B cell (primary cell): ENCODE measurements around the gene EGLN1. TPM values are rescaled to one million over a fixed set of nuclear protein-coding genes. Genes with fewer than 3 reads are reported as not detected.
"Not testable (repeated sequence)": the region's sequence is repeated elsewhere in the genome, so short reads cannot be mapped to it uniquely, and the experiment has no call there.

Experiments
- ATAC-seq: fragments of 200-7000 bp; cut with Tn5 transposase; one replicate; pipeline ENCODE4 v1.10.0; 2021; ENCODE audit warnings: low read depth, mild to moderate bottlenecking, moderate number of reproducible peaks, moderate library complexity
- CTCF ChIA-PET: fragments of 350-600 bp; sonication (Branson Sonifier 250); formaldehyde crosslinking; loops from one replicate; lab custom pipeline; 2021; ENCODE audit warnings: antibody characterized with exemption, inconsistent platforms; lab: Charles Lee
- POLR2A ChIA-PET: fragments of 350-600 bp; sonication (Branson Sonifier 250); formaldehyde crosslinking; loops from one replicate; lab custom pipeline; 2021; ENCODE audit warnings: antibody characterized with exemption; lab: Charles Lee
- DNase-seq: peaks from one replicate; pipeline ENCODE4 v3.0.0; 2013
- H2AFZ ChIP-seq: 2 replicates; pipeline ENCODE4 v1.6.1; 2012; ENCODE audit warnings: mild to moderate bottlenecking, low read depth, low read length; ENCODE audit not compliant: insufficient read depth, poor library complexity, severe bottlenecking
- H3K27ac ChIP-seq, 2 donors: 1 replicate in 1 of 2; 2 replicates in 1 of 2; pipeline ENCODE4 v1.5.1; 2012 to 2013; ENCODE audit warnings: low read length in 2 of 2, mild to moderate bottlenecking in 2 of 2, moderate library complexity in 1 of 2
- H3K27me3 ChIP-seq, 4 experiments: fragments of 200-600 bp in 1 of 4; sonication (generic) in 1 of 4; replicated peaks in 1 of 4; 1 replicate in 2 of 4; 2 replicates in 2 of 4; pipeline versions ENCODE4 v1.6.1 to v1.7.0; 2013 to 2016; ENCODE audit warnings: low read length in 3 of 4, mild to moderate bottlenecking in 2 of 4, mixed read lengths in 1 of 4, moderate library complexity in 1 of 4; ENCODE audit not compliant: insufficient read depth in 4 of 4, control insufficient read depth in 3 of 4; ENCODE audit errors: control extremely low read depth in 1 of 4
- H3K36me3 ChIP-seq, 2 experiments: replicated peaks in 1 of 2; 1 replicate in 1 of 2; 2 replicates in 1 of 2; pipeline versions ENCODE4 v1.6.1 to v1.7.1; 2013; ENCODE audit warnings: low read length in 1 of 2; ENCODE audit not compliant: insufficient read depth in 2 of 2, control insufficient read depth in 1 of 2; ENCODE audit errors: control extremely low read depth in 1 of 2, extremely low read depth in 1 of 2
- H3K4me1 ChIP-seq, 2 donors: fragments of 200-600 bp in 1 of 2; sonication (generic) in 1 of 2; 1 replicate in 1 of 2; 2 replicates in 1 of 2; pipeline versions ENCODE4 v1.5.1 to v1.6.1; 2013 to 2017; ENCODE audit warnings: low read length in 2 of 2; ENCODE audit not compliant: control insufficient read depth in 2 of 2, insufficient read depth in 2 of 2
- H3K4me2 ChIP-seq: replicated peaks from 2 replicates; pipeline ENCODE3; 2012; ENCODE audit warnings: mild to moderate bottlenecking, low read depth, low read length; ENCODE audit not compliant: poor library complexity, severe bottlenecking
- H3K4me3 ChIP-seq, 5 experiments: fragments of 200-600 bp in 1 of 5; sonication (generic) in 1 of 5; 1 replicate in 3 of 5; 2 replicates in 2 of 5; pipeline versions ENCODE4 v1.5.1 to v1.7.0; 2011 to 2016; ENCODE audit warnings: low read length in 4 of 5, mild to moderate bottlenecking in 4 of 5, low read depth in 2 of 5, control low read depth in 1 of 5, moderate library complexity in 1 of 5; ENCODE audit not compliant: insufficient read depth in 1 of 5; ENCODE audit errors: control extremely low read depth in 1 of 5, extremely low read depth in 1 of 5
- H3K79me2 ChIP-seq: fragments of 200-600 bp; sonication (generic); one replicate; pipeline ENCODE4 v1.6.0; 2016; ENCODE audit warnings: low read length; ENCODE audit not compliant: control insufficient read depth, insufficient read depth
- H3K9ac ChIP-seq: fragments of 200-600 bp; sonication (generic); 2 replicates; pipeline ENCODE4 v1.6.1; 2017; ENCODE audit warnings: mild to moderate bottlenecking, low read length, moderate library complexity
- H3K9me3 ChIP-seq, 3 donors: one replicate each; pipeline versions ENCODE4 v1.6.1 to v1.7.1; 2013; ENCODE audit warnings: low read length in 2 of 3; ENCODE audit not compliant: control insufficient read depth in 2 of 3, insufficient read depth in 1 of 3; ENCODE audit errors: control extremely low read depth in 1 of 3
- H4K20me1 ChIP-seq: 2 replicates; pipeline ENCODE4 v1.6.0; 2012; ENCODE audit warnings: mild to moderate bottlenecking, low read length; ENCODE audit not compliant: insufficient read depth, control insufficient read depth, poor library complexity, severe bottlenecking
- H3K27ac Mint-ChIP-seq: one replicate; pipeline ENCODE4 v1.8.0; 2021; ENCODE audit warnings: mixed read lengths
- H3K27me3 Mint-ChIP-seq: one replicate; pipeline ENCODE4 v1.8.0; 2021; ENCODE audit warnings: mixed read lengths
- H3K4me1 Mint-ChIP-seq: one replicate; pipeline ENCODE4 v1.8.0; 2021; ENCODE audit warnings: mixed read lengths
- H3K4me3 Mint-ChIP-seq: one replicate; pipeline ENCODE4 v1.8.0; 2021; ENCODE audit warnings: mixed read lengths
- H3K9me3 Mint-ChIP-seq: one replicate; pipeline ENCODE4 v1.8.0; 2022; ENCODE audit warnings: mixed read lengths; ENCODE audit not compliant: insufficient read depth
- WGBS: methylation state at CpG from one replicate; pipeline ENCODE4 v1.1.5; 2013; ENCODE audit warnings: missing lambda C conversion rate; ENCODE audit not compliant: insufficient coverage; 5-methylcytosine and 5-hydroxymethylcytosine counted together
- intact Hi-C: fragments of 100-400 bp; cut with micrococcal nuclease; formaldehyde crosslinking; loops from one replicate; pipeline ENCODE4 v1.10.0; 2022
- polyA plus RNA-seq: library from polyadenylated mRNA; depleted of rRNA; stranded (reverse); fragments of >200 nt; gene quantifications from 2 replicates; pipeline ENCODE4 v1.2.3, GENCODE V29; 2012
- total RNA-seq, 2 donors: library from RNA; stranded (reverse); fragments of 120-200 nt in 1 of 2; gene quantifications; 1 replicate in 1 of 2; 2 replicates in 1 of 2; pipeline versions ENCODE4 v1.2.3 to v1.2.4, GENCODE V29; 2013 to 2022

EGLN1 gene
- total and polyA plus RNA-seq, 2 donors (not counting 1 experiment from before 2014, with no cell fraction given): 7.5 to 18.5 TPM

DNA sequence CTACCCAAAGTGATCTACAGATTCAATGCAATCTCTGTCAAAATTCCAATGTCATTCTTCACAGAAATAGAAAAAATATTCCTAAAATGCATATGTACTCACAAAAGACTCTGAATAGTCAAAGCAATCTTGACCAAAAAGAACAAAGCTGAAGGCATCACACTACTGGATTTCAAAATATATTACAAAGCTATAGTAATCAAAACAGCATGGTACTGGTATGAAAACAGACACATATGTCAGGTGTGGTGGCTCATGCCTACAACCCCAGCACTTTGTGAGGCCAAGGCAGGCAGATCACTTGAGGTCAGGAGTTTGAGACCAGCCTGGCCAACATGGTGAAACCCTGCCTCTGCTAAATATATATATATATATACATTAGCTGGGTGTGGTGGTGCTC lies 35.9 kb upstream of the EGLN1 start:
- H3K9me3 ChIP-seq: peaks cover 2 to 23% (median 3%) of the 10 kb centered on the region in 3 donors
- H3K4me1 ChIP-seq, ATAC-seq, H3K9ac ChIP-seq, H3K9me3 Mint-ChIP-seq, H3K27ac Mint-ChIP-seq, H3K4me3 ChIP-seq, intact Hi-C loops, H3K4me1 Mint-ChIP-seq, H3K4me2 ChIP-seq, DNase-seq, H3K79me2 ChIP-seq, POLR2A ChIA-PET, H3K36me3 ChIP-seq, H3K4me3 Mint-ChIP-seq, H3K27ac ChIP-seq, CTCF ChIA-PET, H2AFZ ChIP-seq, H4K20me1 ChIP-seq: not testable (repeated sequence)
- peaks cover 33% of the 10 kb centered on the region for H3K27me3 Mint-ChIP-seq
- H3K27me3 ChIP-seq: peaks cover 0 to 14% (median 5%) of the 10 kb centered on the region in 4 experiments

- WGBS: 97% methylated on average over 22 of the region's 29 CpGs
- H3K27me3 Mint-ChIP-seq: peaks cover 48% of the 10 kb centered on the region
- H3K27ac Mint-ChIP-seq, DNase-seq, ATAC-seq, CTCF ChIA-PET, H3K79me2 ChIP-seq, H3K4me1 ChIP-seq, H3K4me1 Mint-ChIP-seq, H3K4me2 ChIP-seq, H3K9me3 Mint-ChIP-seq, H2AFZ ChIP-seq, H3K9ac ChIP-seq, H3K27ac ChIP-seq, H3K36me3 ChIP-seq, H3K4me3 ChIP-seq, POLR2A ChIA-PET, intact Hi-C loops, H3K4me3 Mint-ChIP-seq, H4K20me1 ChIP-seq: not testable (repeated sequence)
- Histone ChIP-seq H3K9me3 (peaks cover 2 to 23% (median 3%) of the 10 kb centered on the region in 3 donors), H3K27me3 (peaks cover 0 to 12% (median 2%) of the 10 kb centered on the region in 4 experiments)
These were observed 32.0 kb upstream of the EGLN1 start for GRCh38 chr1:231454133-231454532.
